ENCODE data around the gene TFRC. TPM values are rescaled to one million over a fixed set of nuclear protein-coding genes. Genes with fewer than 3 reads are reported as not detected.

Gene TFRC
- total and polyA plus RNA-seq, 3 donors from 2014 or later: 38.6 to 77.0 (median 72.1) TPM

DNA sequence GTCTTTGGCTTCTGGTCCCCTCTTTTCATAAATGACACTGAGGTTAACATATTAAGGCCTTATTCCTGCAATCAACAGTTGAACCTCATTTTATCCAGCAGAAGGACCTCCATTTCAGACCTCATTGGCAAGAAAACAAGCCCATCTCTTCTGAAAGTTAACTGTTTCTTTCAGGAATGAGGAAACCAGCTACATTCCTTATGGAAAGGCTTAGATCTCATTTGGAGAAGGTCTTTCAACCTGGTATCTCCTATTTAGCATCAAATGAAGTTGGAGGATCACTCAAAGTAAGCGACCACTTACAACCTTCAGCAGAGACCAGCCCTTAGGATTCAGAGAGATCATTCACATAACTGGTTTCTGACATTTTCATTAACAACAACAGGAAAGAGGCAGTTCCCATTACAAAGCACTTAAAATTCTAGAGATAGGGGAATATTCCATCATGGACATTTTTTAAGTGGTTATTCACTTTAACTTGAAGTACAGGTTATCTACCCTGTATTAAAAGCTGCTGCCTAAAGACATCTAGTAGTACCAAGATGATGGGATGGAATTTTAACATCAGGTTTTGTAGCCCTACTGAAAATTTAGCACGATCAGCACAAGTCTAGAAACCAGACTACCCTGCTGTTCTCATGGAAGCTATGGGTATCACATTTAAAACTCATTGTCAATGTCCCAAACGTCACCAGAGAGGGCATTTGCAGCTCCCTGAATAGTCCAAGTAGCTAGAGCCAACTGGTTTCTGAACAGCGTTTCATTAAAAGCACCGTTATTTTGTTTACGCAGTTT lies 30.4 kb downstream of the TFRC start:
- Histone ChIP-seq H3K36me3 (ENCODE audit: low read depth, missing control alignments) (no peaks in the 10 kb centered on the region), H3K27me3 (no peaks in the 10 kb centered on the region), H3K9me3 (no peaks in the 10 kb centered on the region), H3K27ac (no peak overlapping the region), H3K4me1 (no peaks in the 10 kb centered on the region), H3K4me3 (no peak overlapping the region)
- TF ChIP-seq POLR2A (IDR thresholded peaks at IDR 0.05): no peak
- TF ChIP-seq, protein P1, sequence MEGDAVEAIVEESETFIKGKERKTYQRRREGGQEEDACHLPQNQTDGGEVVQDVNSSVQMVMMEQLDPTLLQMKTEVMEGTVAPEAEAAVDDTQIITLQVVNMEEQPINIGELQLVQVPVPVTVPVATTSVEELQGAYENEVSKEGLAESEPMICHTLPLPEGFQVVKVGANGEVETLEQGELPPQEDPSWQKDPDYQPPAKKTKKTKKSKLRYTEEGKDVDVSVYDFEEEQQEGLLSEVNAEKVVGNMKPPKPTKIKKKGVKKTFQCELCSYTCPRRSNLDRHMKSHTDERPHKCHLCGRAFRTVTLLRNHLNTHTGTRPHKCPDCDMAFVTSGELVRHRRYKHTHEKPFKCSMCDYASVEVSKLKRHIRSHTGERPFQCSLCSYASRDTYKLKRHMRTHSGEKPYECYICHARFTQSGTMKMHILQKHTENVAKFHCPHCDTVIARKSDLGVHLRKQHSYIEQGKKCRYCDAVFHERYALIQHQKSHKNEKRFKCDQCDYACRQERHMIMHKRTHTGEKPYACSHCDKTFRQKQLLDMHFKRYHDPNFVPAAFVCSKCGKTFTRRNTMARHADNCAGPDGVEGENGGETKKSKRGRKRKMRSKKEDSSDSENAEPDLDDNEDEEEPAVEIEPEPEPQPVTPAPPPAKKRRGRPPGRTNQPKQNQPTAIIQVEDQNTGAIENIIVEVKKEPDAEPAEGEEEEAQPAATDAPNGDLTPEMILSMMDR (IDR thresholded peaks at IDR 0.05): no peak
- 84 to 87% methylated on average over 6 of the region's 6 CpGs for WGBS, 2 donors
- no peak for DNase-seq
- intact Hi-C loops (cut with DNase I; ENCODE audit: low total_unique reads): no loop called here

DNA sequence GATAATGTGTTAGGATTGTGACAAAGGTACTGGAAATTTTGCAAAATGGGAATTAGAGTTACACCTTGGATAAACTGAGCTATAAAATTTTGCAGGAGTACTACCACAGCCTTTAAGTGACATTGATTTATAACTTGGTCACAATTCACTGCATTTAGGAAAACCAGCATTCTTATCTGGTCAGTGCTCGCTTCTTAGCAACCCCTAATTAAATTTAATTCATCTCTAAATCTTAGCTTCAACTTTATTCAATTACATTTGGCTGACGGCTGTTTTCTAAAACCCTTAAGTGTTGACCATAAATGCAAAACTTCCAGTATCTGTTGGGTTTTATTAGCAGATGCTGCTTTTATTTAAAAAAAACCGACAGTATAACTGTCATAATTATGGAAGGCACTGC lies 31.3 kb downstream of the TFRC start:
- no peak for DNase-seq
- H3K36me3 ChIP-seq (ENCODE audit: low read depth, missing control alignments): no peaks in the 10 kb centered on the region
- no peak overlapping the region for H3K4me3 ChIP-seq
- 71 to 74% methylated on average over 3 of the region's 3 CpGs for WGBS, 2 donors
- H3K27me3 ChIP-seq: no peaks in the 10 kb centered on the region
- no peaks in the 10 kb centered on the region for H3K9me3 ChIP-seq
- TF ChIP-seq, protein P1 (IDR thresholded peaks at IDR 0.05): no peak
- TF ChIP-seq POLR2A (IDR thresholded peaks at IDR 0.05): no peak
- H3K4me1 ChIP-seq: no peaks in the 10 kb centered on the region
- intact Hi-C loops (cut with DNase I; ENCODE audit: low total_unique reads): no loop called here
- H3K27ac ChIP-seq: no peak overlapping the region

DNA sequence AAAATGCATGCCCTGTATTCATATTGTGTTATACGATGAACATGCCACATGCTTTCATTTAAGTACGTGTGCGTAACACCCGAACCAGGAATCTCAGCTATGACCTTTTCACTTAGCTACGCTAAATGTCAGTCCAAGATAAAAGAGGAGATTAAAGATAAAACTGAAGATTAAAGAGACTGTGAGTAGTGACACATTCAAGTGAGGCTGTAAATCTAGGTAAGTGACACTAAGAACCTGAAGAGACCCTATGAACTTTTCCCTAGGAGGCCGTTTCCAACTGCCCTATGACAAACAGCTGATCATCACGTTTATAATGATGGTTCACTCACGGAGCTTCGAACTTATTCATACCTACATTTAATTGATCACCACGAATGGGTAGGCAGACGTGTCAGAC lies 32.2 kb downstream of the TFRC start:
- Histone ChIP-seq H3K36me3 (ENCODE audit: low read depth, missing control alignments) (no peaks in the 10 kb centered on the region), H3K27me3 (no peaks in the 10 kb centered on the region), H3K9me3 (no peaks in the 10 kb centered on the region), H3K27ac (no peak overlapping the region), H3K4me1 (no peaks in the 10 kb centered on the region), H3K4me3 (no peak overlapping the region)
- no peak for DNase-seq
- WGBS, 2 donors: 77 to 80% methylated on average over 11 of the region's 11 CpGs
- intact Hi-C loops (cut with DNase I; ENCODE audit: low total_unique reads): no loop called here
- TF ChIP-seq POLR2A (IDR thresholded peaks at IDR 0.05): no peak
- TF ChIP-seq, protein P1 (IDR thresholded peaks at IDR 0.05): no peak

DNA sequence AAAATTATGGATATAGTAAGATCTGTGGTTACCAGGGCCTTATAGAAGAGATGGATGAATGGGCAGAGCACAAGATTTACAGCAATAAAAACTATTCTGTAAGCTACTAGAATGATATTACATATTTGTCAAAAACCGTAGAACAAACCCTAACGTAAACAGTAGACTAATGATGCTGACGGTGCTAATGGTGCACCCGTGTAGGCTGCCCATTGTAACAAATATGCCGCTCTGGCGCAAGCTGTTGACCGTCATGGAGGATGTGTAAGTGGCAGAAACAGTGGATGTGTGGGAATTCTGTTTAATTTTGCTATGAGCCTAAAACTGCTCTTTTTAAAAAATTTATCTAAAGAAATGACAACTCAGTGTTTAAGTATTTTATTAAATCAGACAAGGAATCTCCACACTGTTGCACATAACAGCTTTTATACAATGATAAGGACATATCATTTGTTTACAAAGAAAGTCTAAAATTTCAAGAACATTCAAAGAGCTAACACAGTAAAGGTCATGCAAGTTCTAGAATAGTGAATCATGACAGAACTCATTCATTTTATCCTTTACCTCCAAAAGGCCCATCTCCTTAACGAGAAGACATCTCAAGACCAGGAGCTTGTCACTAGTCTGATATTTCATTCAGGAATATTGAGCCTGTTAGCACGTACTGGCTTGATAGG lies 32.8 kb downstream of the TFRC start:
- no peak overlapping the region for H3K4me3 ChIP-seq
- TF ChIP-seq, protein P1 (IDR thresholded peaks at IDR 0.05): no peak
- TF ChIP-seq POLR2A (IDR thresholded peaks at IDR 0.05): no peak
- H3K4me1 ChIP-seq: no peaks in the 10 kb centered on the region
- DNase-seq: no peak
- no peaks in the 10 kb centered on the region for H3K36me3 ChIP-seq (ENCODE audit: low read depth, missing control alignments)
- WGBS, 2 donors: 81 to 85% methylated on average over 9 of the region's 9 CpGs
- no peak overlapping the region for H3K27ac ChIP-seq
- no peaks in the 10 kb centered on the region for H3K9me3 ChIP-seq
- no peaks in the 10 kb centered on the region for H3K27me3 ChIP-seq
- intact Hi-C loops (cut with DNase I; ENCODE audit: low total_unique reads): no loop called here
